ENCODE data around the gene CFAP210.
"Not testable (repeated sequence)": the region's sequence is repeated elsewhere in the genome, so short reads cannot be mapped to it uniquely, and the experiment has no call there.

Gene CFAP210

GRCh38 chr2:169623235-169623634 lies 71.0 kb downstream of the CFAP210 start:
- DNase-seq (ENCODE audit: low read depth), result no peak
- no peak for TF ChIP-seq CTCF (conservative IDR thresholded peaks at IDR 0.05; ENCODE audit: low read length)
- H3K4me3 ChIP-seq (ENCODE audit: low read length), result no peak overlapping the region

GRCh38 chr2:169620509-169620908 lies 73.7 kb downstream of the CFAP210 start:
- no peak overlapping the region for H3K4me3 ChIP-seq (ENCODE audit: low read length)
- DNase-seq (ENCODE audit: low read depth), result no peak
- TF ChIP-seq CTCF (conservative IDR thresholded peaks at IDR 0.05; ENCODE audit: low read length), result no peak

GRCh38 chr2:169619946-169620345 lies 74.3 kb downstream of the CFAP210 start:
- DNase-seq (ENCODE audit: low read depth), result peak; percentile 64
- no peak for TF ChIP-seq CTCF (conservative IDR thresholded peaks at IDR 0.05; ENCODE audit: low read length)
- H3K4me3 ChIP-seq (ENCODE audit: low read length), result no peak overlapping the region

GRCh38 chr2:169615982-169616381 lies 78.2 kb downstream of the CFAP210 start:
- H3K4me3 ChIP-seq (ENCODE audit: low read length); DNase-seq (ENCODE audit: low read depth): not testable (repeated sequence)

GRCh38 chr2:169613876-169614275 lies 80.3 kb downstream of the CFAP210 start:
- no peak for TF ChIP-seq CTCF (conservative IDR thresholded peaks at IDR 0.05; ENCODE audit: low read length)
- no peak overlapping the region for H3K4me3 ChIP-seq (ENCODE audit: low read length)
- DNase-seq (ENCODE audit: low read depth), result no peak

- no peak for DNase-seq (ENCODE audit: low read depth)
- no peak for TF ChIP-seq CTCF (conservative IDR thresholded peaks at IDR 0.05; ENCODE audit: low read length)
- H3K4me3 ChIP-seq (ENCODE audit: low read length), result no peak overlapping the region
Measured at GRCh38 chr2:169609264-169609663, 84.9 kb downstream of the CFAP210 start.

- DNase-seq (ENCODE audit: low read depth), result no peak
- no peak overlapping the region for H3K4me3 ChIP-seq (ENCODE audit: low read length)
- no peak for TF ChIP-seq CTCF (conservative IDR thresholded peaks at IDR 0.05; ENCODE audit: low read length)
Measured at GRCh38 chr2:169599568-169599967, 94.6 kb downstream of the CFAP210 start.

- no peak overlapping the region for H3K4me3 ChIP-seq (ENCODE audit: low read length)
- no peak for DNase-seq (ENCODE audit: low read depth)
- no peak for TF ChIP-seq CTCF (conservative IDR thresholded peaks at IDR 0.05; ENCODE audit: low read length)
Measured at GRCh38 chr2:169598982-169599381, 95.2 kb downstream of the CFAP210 start.

- H3K4me3 ChIP-seq (ENCODE audit: low read length); DNase-seq (ENCODE audit: low read depth): not testable (repeated sequence)
Measured at GRCh38 chr2:169596546-169596945, 97.7 kb downstream of the CFAP210 start.
